Esophagus mucosa (tissue), 1 donor: ENCODE data around the gene SEC61A1. TPM values are rescaled to one million over a fixed set of nuclear protein-coding genes. Genes with fewer than 3 reads are reported as not detected.
A peak's percentile ranks its signal among the peaks of the same experiment; 100 is the strongest.

Source experiments
- ATAC-seq: fragments of 200-7000 bp; cut with Tn5 transposase; one replicate; pipeline ENCODE4 v1.9.1; 2020
- total RNA-seq: library from RNA; stranded (reverse); gene quantifications from one replicate; pipeline ENCODE4 v1.2.4, GENCODE V29; 2023
- donor health status: DM: yes; HTN: yes; CAD: no.

Gene SEC61A1
- 117 TPM for total RNA-seq

DNA sequence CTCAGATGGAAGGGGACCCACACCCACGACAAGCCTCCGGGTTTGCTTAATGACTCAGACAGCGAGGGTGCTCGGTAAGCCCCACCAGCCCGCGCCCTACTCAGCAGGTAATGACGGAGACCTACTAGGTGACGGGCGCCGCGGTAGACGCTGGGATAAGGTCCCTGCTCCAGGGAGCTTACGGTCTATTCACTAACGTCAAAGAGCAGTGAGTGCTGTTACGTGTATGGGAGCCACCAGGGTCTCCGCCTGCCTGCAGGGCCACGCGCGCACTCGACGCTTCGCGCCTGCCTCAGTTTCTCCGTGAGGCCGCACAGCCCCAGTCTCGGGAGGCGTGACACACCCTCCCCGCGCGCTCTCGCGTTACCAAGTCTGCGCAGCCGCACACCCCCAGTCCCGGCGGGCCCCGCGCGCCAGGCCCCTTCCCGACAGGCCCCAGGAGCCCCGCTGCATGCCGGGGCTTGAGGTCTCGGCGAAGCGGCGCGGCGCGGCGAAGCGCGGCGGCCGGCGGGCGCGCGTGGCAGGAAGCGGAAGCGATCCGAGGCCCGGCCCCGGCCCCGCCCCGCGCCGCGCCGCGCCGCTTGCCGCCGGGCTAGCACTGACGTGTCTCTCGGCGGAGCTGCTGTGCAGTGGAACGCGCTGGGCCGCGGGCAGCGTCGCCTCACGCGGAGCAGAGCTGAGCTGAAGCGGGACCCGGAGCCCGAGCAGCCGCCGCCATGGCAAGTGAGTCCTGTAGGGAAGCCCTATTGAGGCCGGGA lies at the start of gene SEC61A1:
Gene SEC61A1 (plus strand): TSS at position 601 of the 758 bp plus-strand sequence. CDS start 116 bp downstream, at position 717.
- peak; percentile 98 for ATAC-seq

DNA sequence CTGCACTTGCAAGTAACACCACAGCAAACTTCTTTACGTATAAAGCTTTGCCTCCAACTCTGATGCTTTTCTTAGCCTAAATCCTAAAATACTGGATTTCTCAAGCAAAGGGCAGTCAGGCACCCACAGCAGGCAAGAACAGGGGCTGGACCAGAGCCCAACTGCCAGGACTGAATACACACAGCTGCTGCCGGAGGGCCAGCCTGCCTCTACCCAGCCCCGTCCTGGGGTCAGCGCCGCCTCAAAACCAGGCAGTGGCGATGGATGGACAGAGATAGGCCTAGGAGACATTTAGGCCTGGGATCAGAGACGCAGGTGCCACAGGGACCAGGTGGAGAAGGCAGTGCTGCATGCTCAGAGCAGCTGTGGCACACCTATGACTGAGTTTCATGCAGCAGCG lies 47.6 kb upstream of the SEC61A1 start:
- no peak for ATAC-seq

- ATAC-seq, result no peak
Observed at GRCh38 chr3:128006061-128007032, 45.9 kb upstream of the SEC61A1 start.

DNA sequence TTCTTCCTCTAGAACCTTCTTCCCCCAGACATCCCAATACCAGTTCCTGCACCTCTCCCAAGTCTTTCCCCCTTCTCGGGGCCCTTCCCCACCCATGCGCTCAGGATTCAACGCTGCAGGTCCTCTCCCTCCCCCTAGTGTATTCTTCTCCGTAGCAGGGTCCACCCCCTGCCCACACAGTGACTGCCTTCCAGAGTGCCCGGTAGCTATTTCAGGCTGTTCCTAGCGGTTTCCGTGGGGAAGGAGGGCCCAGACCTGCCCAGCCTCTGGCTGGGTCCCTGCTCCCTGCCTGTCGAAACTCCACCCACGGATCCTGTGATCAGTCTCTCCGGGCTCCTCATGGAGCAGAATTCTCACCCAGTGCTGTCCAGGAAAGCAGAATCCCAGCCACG lies 45.2 kb upstream of the SEC61A1 start:
- no peak for ATAC-seq

DNA sequence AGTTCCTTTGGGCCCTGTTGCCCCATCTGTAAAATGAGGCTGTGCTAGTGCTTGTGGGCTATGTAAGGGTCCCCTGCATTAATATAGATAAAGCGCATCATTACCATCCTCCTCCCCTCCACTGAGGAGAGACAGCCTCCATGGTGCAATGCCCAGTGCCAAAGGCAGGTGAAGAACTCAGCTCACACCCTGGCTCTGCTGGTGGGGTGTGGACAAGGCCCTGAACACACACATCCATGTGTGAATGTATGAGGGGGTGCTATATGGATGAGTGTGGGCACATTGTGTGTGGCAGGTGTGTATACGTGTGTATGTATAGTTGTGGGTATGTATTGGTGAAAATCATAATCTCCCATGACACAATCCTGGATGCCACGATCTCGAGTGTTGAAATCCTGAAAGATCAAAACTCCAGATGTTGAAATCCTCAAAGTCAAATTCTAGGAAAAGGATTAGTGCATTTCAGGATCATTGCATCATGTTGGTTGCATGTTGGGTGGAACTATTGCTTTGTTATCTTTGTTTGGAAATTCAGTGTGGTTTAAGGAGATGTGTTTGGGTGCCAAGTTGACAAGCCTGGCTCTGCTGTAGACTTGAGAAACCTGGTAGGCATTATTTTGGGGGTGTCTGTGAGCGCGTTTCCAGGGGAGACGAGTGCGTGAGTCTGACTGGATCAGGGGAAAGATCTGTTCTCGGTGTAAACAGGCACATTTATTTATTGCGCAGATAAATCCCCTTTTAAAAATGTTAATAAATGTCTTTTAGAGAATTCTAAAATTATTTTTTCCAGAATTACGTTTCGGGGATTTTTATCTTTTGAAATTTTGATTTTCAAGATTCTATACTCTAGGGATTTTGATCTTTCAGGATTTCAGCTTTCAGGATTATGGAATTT lies 42.0 kb upstream of the SEC61A1 start:
- ATAC-seq, result peak; percentile 54

DNA sequence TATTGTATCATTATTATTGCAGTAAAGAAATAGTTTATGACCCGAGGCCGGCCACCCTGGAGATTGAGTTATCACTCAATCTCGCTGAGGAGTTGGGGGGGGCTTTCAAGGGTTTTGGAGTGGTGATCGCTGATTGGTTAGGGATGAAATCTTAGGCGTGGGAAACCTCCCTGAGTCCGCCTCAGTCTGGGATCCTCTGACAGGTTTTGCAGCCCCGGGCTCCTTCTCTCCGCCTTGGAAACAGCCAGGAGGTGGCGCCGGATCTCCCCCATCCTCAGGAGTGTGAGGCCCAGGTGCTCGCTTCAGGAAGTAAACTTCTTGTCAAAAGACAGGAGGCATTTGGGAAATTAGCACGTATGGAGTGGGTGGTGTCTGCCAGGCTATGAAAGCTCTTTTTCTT lies 41.1 kb upstream of the SEC61A1 start:
- peak; percentile 68 for ATAC-seq

DNA sequence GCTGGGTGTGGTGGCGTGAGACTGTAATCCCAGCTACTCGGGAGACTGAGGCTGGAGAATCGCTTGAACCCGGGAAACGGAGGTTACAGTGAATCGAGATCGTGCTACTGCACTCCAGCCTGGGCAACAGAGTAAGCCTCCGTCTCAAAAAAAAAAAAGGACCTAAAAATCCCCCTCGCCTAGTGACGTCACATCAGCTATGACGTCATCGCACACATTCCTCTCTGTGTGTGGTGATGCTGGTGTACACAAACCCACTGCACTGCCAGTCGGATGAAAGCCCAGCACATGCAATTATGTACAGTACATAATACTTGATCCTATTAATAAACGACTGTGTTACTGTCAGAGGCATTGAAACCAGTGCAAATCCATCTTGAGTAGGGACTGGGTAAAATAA lies 40.2 kb upstream of the SEC61A1 start:
- no peak for ATAC-seq

DNA sequence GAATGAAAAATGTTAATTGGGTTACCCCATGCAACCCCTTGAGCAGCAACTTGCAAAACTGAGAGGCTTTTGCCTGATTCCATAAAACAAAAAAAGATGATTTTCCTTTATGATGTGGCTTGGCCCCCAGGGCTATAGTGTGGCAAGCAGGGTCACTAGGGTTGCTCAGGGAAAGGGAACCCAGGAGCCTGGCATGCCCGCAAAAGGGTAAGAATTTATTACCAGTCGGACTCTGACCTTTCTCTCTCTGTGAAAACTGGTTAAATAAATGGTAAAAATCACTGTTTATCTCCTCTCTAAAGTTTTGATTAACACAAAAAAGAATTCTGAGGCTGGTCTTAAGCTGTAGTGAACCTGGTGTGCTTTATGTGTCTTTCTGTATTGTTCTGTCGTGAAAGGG lies 37.7 kb upstream of the SEC61A1 start:
- no peak for ATAC-seq

GRCh38 chr3:128016502-128016901 lies 35.7 kb upstream of the SEC61A1 start:
- no peak for ATAC-seq

DNA sequence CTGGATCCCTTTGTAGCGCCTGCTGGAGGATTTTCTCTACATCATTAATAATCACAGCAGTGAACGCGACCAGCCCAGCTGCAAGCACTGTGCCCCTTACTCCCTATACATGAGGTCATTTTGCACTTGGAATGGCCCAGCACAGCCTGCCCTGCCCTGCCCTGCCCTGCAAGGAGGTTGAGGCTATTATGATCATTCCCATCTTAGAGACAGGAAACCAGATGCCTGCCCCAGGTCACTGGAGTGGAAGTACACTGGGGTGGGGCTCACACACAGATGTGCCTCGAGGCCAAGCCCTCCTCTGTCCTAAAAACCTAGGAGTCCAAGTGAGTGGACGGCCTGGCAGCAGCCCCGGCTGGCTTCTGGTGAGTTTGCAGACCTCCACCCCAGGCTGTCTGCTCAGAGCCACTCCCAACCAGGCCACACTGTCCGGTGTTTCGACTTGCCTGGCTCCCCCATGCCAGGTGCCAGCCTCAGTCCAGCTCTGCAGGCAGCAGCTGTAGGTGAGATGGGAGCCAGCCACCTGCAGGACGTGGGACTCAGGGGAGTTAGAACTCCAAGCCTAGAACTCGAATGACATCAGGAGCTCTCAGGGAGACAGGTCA lies 30.4 kb upstream of the SEC61A1 start:
- no peak for ATAC-seq

DNA sequence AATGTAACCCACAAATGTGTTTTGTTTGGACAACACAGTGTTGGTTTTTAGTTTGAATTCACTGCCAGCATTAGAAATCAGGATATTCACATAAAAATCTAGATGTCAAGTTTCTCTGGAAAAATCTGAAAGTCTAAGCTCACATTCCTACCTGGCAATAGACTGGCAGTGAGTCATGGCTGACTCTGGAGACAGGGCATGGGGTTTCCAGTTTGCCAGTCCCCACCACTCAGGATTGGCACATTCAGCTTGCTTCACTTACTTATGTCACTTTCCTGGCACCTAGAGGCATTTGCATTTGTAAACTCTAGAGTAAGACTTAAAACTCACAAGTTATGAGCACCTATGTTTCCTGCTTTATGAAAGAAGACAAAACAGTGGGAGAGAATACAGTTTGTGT lies 19.1 kb upstream of the SEC61A1 start:
- no peak for ATAC-seq

GRCh38 chr3:128036119-128036518 lies 16.1 kb upstream of the SEC61A1 start:
- ATAC-seq, result no peak

GRCh38 chr3:128040041-128040440 lies 12.2 kb upstream of the SEC61A1 start:
- no peak for ATAC-seq

GRCh38 chr3:128040660-128041059 lies 11.6 kb upstream of the SEC61A1 start:
- no peak for ATAC-seq

DNA sequence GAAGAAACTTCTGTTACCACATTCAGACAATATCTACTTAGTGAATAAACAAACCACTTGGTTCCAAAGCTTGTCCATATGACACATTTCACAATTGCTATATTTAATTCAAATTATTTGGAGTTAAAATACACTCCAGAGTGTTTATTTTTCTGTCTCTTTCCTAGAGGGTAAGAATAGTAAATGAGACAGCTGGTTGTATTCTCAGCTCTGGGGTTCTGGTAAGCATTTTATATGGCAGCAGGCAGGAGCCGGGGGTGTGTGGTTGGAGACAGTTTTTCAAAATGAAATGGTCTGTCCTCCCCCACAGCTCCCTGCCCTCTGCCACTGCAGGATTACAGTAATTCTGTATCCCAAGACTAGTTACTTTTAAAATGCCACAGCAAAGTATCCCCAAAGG lies 10.9 kb upstream of the SEC61A1 start:
- no peak for ATAC-seq

DNA sequence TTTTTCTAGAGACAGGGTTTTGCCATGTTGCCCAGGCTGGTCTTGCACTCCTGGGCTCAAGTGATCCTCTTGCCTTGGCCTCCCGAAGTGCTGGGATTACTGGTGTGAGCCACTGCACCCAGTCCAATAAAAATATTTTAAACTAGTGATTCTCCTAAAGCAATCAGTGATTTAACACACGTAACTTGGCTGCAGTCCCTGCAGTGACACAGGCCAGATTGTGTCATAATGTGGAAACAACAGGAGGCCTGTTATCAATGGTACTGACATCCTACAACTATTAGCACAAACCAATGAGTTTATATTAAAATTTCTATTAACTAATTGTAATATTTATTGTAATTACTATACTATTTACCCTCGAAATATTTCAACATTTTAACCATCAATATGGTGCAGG lies 1.6 kb upstream of the SEC61A1 start:
- no peak for ATAC-seq

DNA sequence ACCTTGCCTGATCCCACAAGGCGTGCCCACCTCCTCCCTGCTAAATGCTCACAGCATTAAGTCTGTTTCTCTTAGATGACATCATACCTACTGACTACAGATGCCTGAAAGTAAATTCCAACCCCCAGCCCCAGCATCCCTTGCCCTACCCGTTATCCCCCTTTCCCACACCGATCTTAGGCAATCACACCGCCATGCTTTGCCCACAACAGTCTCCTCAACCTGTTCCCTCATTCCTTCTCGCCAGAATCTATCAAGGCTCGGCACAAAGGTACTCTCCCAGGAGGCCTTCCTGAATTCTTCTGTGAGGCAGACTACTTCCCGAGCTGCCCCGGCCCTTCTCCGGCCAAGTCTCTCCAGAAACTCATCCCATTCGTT lies 789 bp upstream of the SEC61A1 start:
- no peak for ATAC-seq

DNA sequence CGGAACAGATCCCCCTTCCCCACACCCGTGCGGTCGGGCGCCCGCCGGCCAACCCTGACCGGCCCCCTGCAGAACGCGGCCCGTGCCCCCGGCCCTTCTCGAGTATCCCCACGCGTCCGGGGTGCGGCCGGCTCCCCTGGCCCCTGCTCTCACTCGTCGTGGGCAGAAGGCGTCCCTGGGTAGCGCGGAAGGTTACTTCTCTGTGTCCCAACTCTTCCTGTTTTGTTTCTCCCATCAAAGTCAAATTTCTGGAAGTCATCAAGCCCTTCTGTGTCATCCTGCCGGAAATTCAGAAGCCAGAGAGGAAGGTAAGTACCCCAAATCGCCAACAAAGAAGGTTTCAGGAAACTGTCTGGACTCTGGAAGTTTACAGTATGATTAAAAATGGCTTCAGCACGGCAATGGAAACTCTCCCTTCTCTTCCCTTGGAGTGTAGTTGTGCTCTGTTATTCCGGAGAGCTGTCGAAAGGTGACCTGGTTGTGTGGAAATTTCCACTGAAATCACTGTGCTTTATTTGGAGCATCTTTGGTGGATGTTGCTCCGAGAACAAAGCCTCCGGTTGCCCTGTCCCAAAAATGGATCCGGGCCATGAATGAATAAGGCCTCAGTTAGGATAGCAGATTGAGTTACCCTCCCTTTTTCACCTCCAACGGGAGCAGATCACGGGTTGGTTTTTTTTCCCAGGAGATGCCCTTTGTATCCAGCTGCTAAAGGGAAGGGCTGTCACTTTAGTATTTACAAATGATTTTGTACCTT lies 536 bp downstream of the SEC61A1 start:
- ATAC-seq, result no peak

GRCh38 chr3:128053614-128054013 lies 1.4 kb downstream of the SEC61A1 start:
- no peak for ATAC-seq

- peak; percentile 29 for ATAC-seq
Observed at GRCh38 chr3:128054367-128054766, 2.1 kb downstream of the SEC61A1 start.

- no peak for ATAC-seq
Observed at GRCh38 chr3:128056258-128056657, 4.0 kb downstream of the SEC61A1 start.
